K562 (cell line): Measurements from ENCODE around the gene CATSPER3. TPM values are rescaled to one million over a fixed set of nuclear protein-coding genes. Genes with fewer than 3 reads are reported as not detected.

Experiments
- ARHGAP35 ChIP-seq: fragments of 450-650 bp; IDR thresholded peaks from 2 replicates; pipeline ENCODE4 v1.6.1; 2018; ENCODE audit not compliant: partially characterized antibody
- BDP1 ChIP-seq: IDR thresholded peaks from 3 replicates; pipeline ENCODE4 v1.6.1; 2011; ENCODE audit not compliant: insufficient read length, insufficient read depth
- BRCA1 ChIP-seq, 2 experiments: fragments of 450-650 bp in 1 of 2; sonication (generic) in 1 of 2; formaldehyde crosslinking in 1 of 2; IDR thresholded peaks; 2 replicates each; pipeline versions ENCODE4 v1.5.0 to v1.6.1; 2017 to 2020; ENCODE audit warnings: mild to moderate bottlenecking in 1 of 2, missing genetic modification reagents in 1 of 2
- CREBBP ChIP-seq: IDR thresholded peaks from one replicate; pipeline ENCODE4 v1.6.1; 2012; ENCODE audit warnings: low read depth, mild to moderate bottlenecking, control low read depth, inconsistent platforms, low read length
- FOXP1 ChIP-seq: sonication (generic); formaldehyde crosslinking; IDR thresholded peaks from 2 replicates; pipeline ENCODE4 v1.8.0; 2022; ENCODE audit warnings: mild to moderate bottlenecking, missing genetic modification reagents
- RBM25 ChIP-seq: fragments of 200-400 bp; formaldehyde crosslinking; IDR thresholded peaks from 2 replicates; pipeline ENCODE4 v1.6.1; 2018; ENCODE audit warnings: low read length, low read depth, moderate library complexity; ENCODE audit not compliant: severe bottlenecking
- SRSF3 ChIP-seq: fragments of 200-400 bp; formaldehyde crosslinking; IDR thresholded peaks from 2 replicates; pipeline ENCODE4 v1.6.1; 2016; ENCODE audit warnings: mild to moderate bottlenecking, low read length, moderate library complexity; ENCODE audit not compliant: insufficient read depth
- THRB ChIP-seq: fragments of 450-650 bp; formaldehyde crosslinking; conservative IDR thresholded peaks from 2 replicates; pipeline ENCODE4 v1.4.0; 2022; ENCODE audit warnings: mild to moderate bottlenecking, missing genetic modification characterization
- ZBTB40 ChIP-seq, 2 experiments: fragments of 450-650 bp in 1 of 2; sonication (generic) in 1 of 2; formaldehyde crosslinking in 1 of 2; IDR thresholded peaks; 2 replicates each; pipeline versions ENCODE4 v1.7.1 to v1.9.0; 2016 to 2022; ENCODE audit warnings: inconsistent platforms in 1 of 2, mild to moderate bottlenecking in 1 of 2, missing genetic modification reagents in 1 of 2
- ZFP91 ChIP-seq: sonication (generic); formaldehyde crosslinking; IDR thresholded peaks from 2 replicates; pipeline ENCODE4 v1.8.0; 2022; ENCODE audit warnings: mild to moderate bottlenecking, missing genetic modification reagents
- polyA plus RNA-seq, 8 experiments: library from polyadenylated mRNA; depleted of rRNA in 4 of 8; stranded (reverse) in 5 of 8; unstranded in 3 of 8; fragments of >200 nt; fragmentation: Nextera tagmentation in 2 of 8; fragmentation: Illumina TruSeq in 1 of 8; extraction: Ambion mirVana in 2 of 8; extraction: Trizol in 1 of 8; gene quantifications; 2 replicates each; pipeline versions ENCODE4 v1.2.1 to v1.2.3, GENCODE V29; 2011 to 2014; ENCODE audit warnings: inconsistent platforms in 1 of 8, missing spikeins in 1 of 8
- total RNA-seq, 7 experiments: library from RNA; depleted of rRNA in 6 of 7; stranded (reverse); fragments of >200 nt in 6 of 7; fragmentation: Illumina TruSeq in 2 of 7; extraction: Trizol in 2 of 7; gene quantifications; 2 replicates each; pipeline versions ENCODE4 v1.2.1 to v1.2.3, GENCODE V29; 2011 to 2021; ENCODE audit warnings: low replicate concordance in 1 of 7
- TF ChIP-seq, protein P1 (sequence below): IDR thresholded peaks from 3 replicates; pipeline ENCODE4 v1.6.1; 2011; ENCODE audit warnings: borderline replicate concordance, mild to moderate bottlenecking; ENCODE audit not compliant: insufficient read length, insufficient read depth

Gene CATSPER3
- total and polyA plus RNA-seq, 9 of the 15 experiments (the other 6 are each of a cell fraction or from before 2014, with no cell fraction given), result 0.14 to 1.5 (median 0.49) TPM

GRCh38 chr5:135032999-135033861 is 65.5 kb downstream of the CATSPER3 start (continued):
- TF ChIP-seq BRCA1 (IDR thresholded peaks at IDR 0.05) (no peak), BRCA1 (CRISPR knock-in tag; IDR thresholded peaks at IDR 0.05) (0 out of 2 replicates have a peak, but pooled peaks have one; percentile 25), SRSF3 (0 out of 2 replicates have a peak, but pooled peaks have one; percentile 31), THRB (CRISPR knock-in tag) (no peak), ZBTB40 (IDR thresholded peaks at IDR 0.05) (peak; percentile 38; the same call in 1 of the 2 replicates), ZBTB40 (CRISPR knock-in tag; IDR thresholded peaks at IDR 0.05) (no peak), ARHGAP35 (peak; percentile 66), RBM25 (no peak), BDP1 (no peak), CREBBP (no peak), ZFP91 (no peak), FOXP1 (CRISPR knock-in tag) (no peak)
- TF ChIP-seq, protein P1, sequence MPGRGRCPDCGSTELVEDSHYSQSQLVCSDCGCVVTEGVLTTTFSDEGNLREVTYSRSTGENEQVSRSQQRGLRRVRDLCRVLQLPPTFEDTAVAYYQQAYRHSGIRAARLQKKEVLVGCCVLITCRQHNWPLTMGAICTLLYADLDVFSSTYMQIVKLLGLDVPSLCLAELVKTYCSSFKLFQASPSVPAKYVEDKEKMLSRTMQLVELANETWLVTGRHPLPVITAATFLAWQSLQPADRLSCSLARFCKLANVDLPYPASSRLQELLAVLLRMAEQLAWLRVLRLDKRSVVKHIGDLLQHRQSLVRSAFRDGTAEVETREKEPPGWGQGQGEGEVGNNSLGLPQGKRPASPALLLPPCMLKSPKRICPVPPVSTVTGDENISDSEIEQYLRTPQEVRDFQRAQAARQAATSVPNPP, result no peak
